Measurements from ENCODE around the gene LRRC75A. TPM values are rescaled to one million over a fixed set of nuclear protein-coding genes. Genes with fewer than 3 reads are reported as not detected.
"Not testable (repeated sequence)": the region's sequence is repeated elsewhere in the genome, so short reads cannot be mapped to it uniquely, and the experiment has no call there.

Gene LRRC75A
- 1.8 and 2.0 TPM in 2 replicates for total RNA-seq
- long read RNA-seq, partial matches to known transcripts: 0 of 4 reads
- long read RNA-seq, other reads (novel, unspliced or antisense): 4 of 4 reads

DNA sequence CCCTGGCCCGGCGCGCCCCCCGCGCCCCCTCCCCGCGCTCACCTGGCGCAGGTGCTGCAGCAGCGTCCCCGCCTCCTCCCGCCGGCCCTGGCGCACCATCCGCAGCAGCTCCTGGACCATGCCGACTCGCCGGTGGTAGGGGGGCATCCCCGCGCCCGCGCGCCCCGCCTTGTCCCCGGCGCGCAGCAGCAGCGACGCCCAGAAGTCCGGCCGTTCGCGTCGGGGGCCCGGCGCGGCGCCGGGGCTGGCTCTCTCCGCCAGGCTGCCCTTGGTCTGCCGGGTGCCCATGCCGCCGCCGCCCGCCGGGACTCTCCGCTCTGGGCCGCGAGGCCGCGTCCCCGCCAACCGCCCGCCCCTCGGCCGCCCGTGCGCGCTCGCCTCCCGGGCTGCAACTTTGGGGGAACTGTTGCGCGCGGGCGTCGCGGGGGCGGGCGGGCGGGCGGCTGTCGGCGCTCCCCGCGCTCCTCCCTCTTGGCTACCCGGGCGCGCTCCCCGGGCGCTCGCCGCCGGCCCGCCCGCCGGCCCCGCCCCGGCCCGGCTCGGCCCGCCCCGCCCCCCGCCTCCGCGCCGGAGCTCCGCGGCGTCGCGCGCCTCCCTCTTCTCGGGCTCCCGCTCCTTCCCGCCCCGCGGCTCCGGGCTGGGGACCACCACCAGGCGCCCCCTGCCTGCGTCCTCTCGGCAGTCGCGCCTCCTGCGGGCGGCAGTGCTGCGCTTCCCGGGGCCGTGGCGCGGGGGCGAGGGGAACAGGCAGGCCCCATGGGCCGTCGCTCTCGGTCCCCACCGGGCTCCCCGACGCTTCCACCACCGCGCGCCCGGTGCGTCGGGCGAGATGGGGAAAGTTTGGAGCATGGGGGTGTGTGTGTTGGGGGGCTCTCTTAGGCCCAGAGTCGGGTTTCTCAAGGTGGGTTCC, at the start of gene LRRC75A:
TSS of gene LRRC75A (minus strand) at position 491 of the 910 bp plus-strand sequence. CDS start at position 288, 203 bp downstream.
- Mint-ChIP-seq H3K27ac (ENCODE audit: unreplicated experiment) (no peak within 1 kb of the TSS), H3K9me3 (ENCODE audit: unreplicated experiment) (no peaks in the 10 kb centered on the region), H3K4me3 (ENCODE audit: unreplicated experiment) (peak within 1 kb of the TSS; percentile 73), H3K27me3 (ENCODE audit: unreplicated experiment) (peaks cover 41% of the 10 kb centered on the region), H3K4me1 (ENCODE audit: unreplicated experiment) (peaks cover 10% of the 10 kb centered on the region), H3K36me3 (ENCODE audit: unreplicated experiment) (no peaks in the 10 kb centered on the region)
- DNase-seq (ENCODE audit: extremely low spot score, unreplicated experiment): no peak
- peak; percentile 22 for TF ChIP-seq CTCF (IDR thresholded peaks at IDR 0.05)

GRCh38 chr17:16537130-16537458, 45.1 kb upstream of the LRRC75A start:
- Mint-ChIP-seq H3K4me1 (ENCODE audit: unreplicated experiment) (peaks cover 14% of the 10 kb centered on the region), H3K4me3 (ENCODE audit: unreplicated experiment) (peak overlapping the region; percentile 97), H3K27ac (ENCODE audit: unreplicated experiment) (peak overlapping the region; percentile 97), H3K9me3 (ENCODE audit: unreplicated experiment) (no peaks in the 10 kb centered on the region), H3K36me3 (ENCODE audit: unreplicated experiment) (peaks cover 2% of the 10 kb centered on the region), H3K27me3 (ENCODE audit: unreplicated experiment) (peaks cover 2% of the 10 kb centered on the region)
- TF ChIP-seq CTCF (IDR thresholded peaks at IDR 0.05): peak; percentile 3
- no peak for DNase-seq (ENCODE audit: extremely low spot score, unreplicated experiment)

GRCh38 chr17:16534236-16534635, 42.2 kb upstream of the LRRC75A start:
- Mint-ChIP-seq H3K4me3 (ENCODE audit: unreplicated experiment) (no peak overlapping the region), H3K36me3 (ENCODE audit: unreplicated experiment) (peaks cover 2% of the 10 kb centered on the region), H3K4me1 (ENCODE audit: unreplicated experiment) (peaks cover 14% of the 10 kb centered on the region), H3K27ac (ENCODE audit: unreplicated experiment) (no peak overlapping the region), H3K27me3 (ENCODE audit: unreplicated experiment) (peaks cover 13% of the 10 kb centered on the region), H3K9me3 (ENCODE audit: unreplicated experiment) (no peaks in the 10 kb centered on the region)
- no peak for DNase-seq (ENCODE audit: extremely low spot score, unreplicated experiment)
- no peak for TF ChIP-seq CTCF (IDR thresholded peaks at IDR 0.05)

DNA sequence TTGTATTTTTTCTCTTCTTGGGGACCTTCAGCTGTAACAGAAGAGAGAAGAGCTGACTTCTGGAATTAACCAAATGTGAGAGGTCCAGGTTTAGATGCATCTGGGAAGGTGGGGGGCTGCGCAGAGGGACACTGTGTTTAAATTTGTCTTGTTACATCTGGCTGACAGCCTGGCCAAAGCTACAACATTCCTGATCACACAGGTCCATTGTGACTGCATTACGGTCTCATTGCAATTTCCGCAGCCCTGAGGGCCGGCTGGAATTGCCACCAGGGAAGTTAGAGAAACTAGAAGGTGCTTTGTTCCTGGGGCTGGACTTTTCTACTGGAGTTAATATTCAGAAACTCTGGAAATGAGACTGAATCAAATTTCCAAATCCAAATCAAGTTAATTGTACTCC, 37.9 kb upstream of the LRRC75A start:
- no peak for DNase-seq (ENCODE audit: extremely low spot score, unreplicated experiment)
- H3K4me1 Mint-ChIP-seq (ENCODE audit: unreplicated experiment): peaks cover 4% of the 10 kb centered on the region
- no peak for TF ChIP-seq CTCF (IDR thresholded peaks at IDR 0.05)
- H3K9me3 Mint-ChIP-seq (ENCODE audit: unreplicated experiment): no peaks in the 10 kb centered on the region
- no peak overlapping the region for H3K4me3 Mint-ChIP-seq (ENCODE audit: unreplicated experiment)
- H3K27ac Mint-ChIP-seq (ENCODE audit: unreplicated experiment): no peak overlapping the region
- peaks cover 41% of the 10 kb centered on the region for H3K27me3 Mint-ChIP-seq (ENCODE audit: unreplicated experiment)
- no peaks in the 10 kb centered on the region for H3K36me3 Mint-ChIP-seq (ENCODE audit: unreplicated experiment)

- Mint-ChIP-seq H3K4me1 (ENCODE audit: unreplicated experiment) (peaks cover 13% of the 10 kb centered on the region), H3K27ac (ENCODE audit: unreplicated experiment) (no peak overlapping the region), H3K36me3 (ENCODE audit: unreplicated experiment) (no peaks in the 10 kb centered on the region), H3K27me3 (ENCODE audit: unreplicated experiment) (peaks cover 41% of the 10 kb centered on the region), H3K9me3 (ENCODE audit: unreplicated experiment) (no peaks in the 10 kb centered on the region), H3K4me3 (ENCODE audit: unreplicated experiment) (no peak overlapping the region)
- TF ChIP-seq CTCF (IDR thresholded peaks at IDR 0.05): no peak
- DNase-seq (ENCODE audit: extremely low spot score, unreplicated experiment): peak; percentile 54
Measured at GRCh38 chr17:16527298-16527697, 35.3 kb upstream of the LRRC75A start.

DNA sequence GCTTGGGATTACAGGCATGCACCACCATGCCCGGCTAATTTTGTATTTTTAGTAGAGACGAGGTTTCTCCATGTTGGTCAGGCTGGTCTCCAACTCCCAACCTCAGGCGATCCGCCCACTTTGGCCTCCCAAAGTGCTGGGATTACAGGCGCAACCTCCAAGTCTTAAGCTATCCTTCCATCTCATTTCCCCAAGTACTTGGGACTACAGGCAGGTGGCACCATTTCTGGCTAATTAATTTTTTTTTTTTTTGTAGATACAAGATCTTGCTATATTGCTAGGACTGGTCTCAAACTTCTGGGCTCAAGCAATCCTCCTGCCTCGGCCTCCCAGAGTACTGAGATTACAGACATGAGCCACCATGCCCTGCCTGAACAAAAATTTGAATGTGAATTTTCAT, 33.6 kb upstream of the LRRC75A start:
- not testable (repeated sequence) for H3K9me3 Mint-ChIP-seq (ENCODE audit: unreplicated experiment)

More for the DNA sequence above, 33.6 kb upstream of the LRRC75A start:
- H3K36me3 Mint-ChIP-seq (ENCODE audit: unreplicated experiment); H3K4me3 Mint-ChIP-seq (ENCODE audit: unreplicated experiment); DNase-seq (ENCODE audit: extremely low spot score, unreplicated experiment); H3K27ac Mint-ChIP-seq (ENCODE audit: unreplicated experiment): not testable (repeated sequence)
- Mint-ChIP-seq H3K27me3 (ENCODE audit: unreplicated experiment) (peaks cover 35% of the 10 kb centered on the region), H3K4me1 (ENCODE audit: unreplicated experiment) (peaks cover 15% of the 10 kb centered on the region)
